SK-N-SH (cell line): ENCODE results near the gene TTC9. TPM values are rescaled to one million over a fixed set of nuclear protein-coding genes. Genes with fewer than 3 reads are reported as not detected.

Source experiments
- CTCF ChIA-PET: fragments of 300-600, 350-600 bp; formaldehyde crosslinking; extraction: SDS; loops from one replicate; lab custom pipeline; 2021; lab: Yijun Ruan, JAX
- POLR2A ChIA-PET: fragments of 350-600 bp; sonication (Branson Sonifier 250); formaldehyde crosslinking; extraction: SDS; loops from one replicate; lab custom pipeline; 2020; ENCODE audit warnings: antibody characterized with exemption, inconsistent platforms; lab: Yijun Ruan, JAX
- DNase-seq: peaks from one replicate; pipeline ENCODE4 v3.0.0; 2012
- H2AFZ ChIP-seq: fragments of 200-600 bp; sonication (generic); 2 replicates; pipeline ENCODE4 v1.8.1; 2016; ENCODE audit warnings: antibody characterized with exemption, mild to moderate bottlenecking, low read depth
- H3F3A ChIP-seq: fragments of 200-600 bp; sonication (generic); replicated peaks from 2 replicates; pipeline ENCODE3; 2016; ENCODE audit warnings: antibody characterized with exemption, mild to moderate bottlenecking; ENCODE audit not compliant: insufficient read depth
- H3K27ac ChIP-seq, 2 experiments: fragments of 200-500 bp in 1 of 2; fragments of 200-600 bp in 1 of 2; sonication (Bioruptor generic) in 1 of 2; sonication (generic), shearing (Covaris generic) in 1 of 2; 2 replicates each; pipeline versions ENCODE4 v1.5.1 to v1.6.1; 2014 to 2016; ENCODE audit warnings: low read depth in 2 of 2, inconsistent platforms in 1 of 2, low read length in 1 of 2, mild to moderate bottlenecking in 1 of 2, mixed read lengths in 1 of 2
- H3K27me3 ChIP-seq: fragments of 200-600 bp; sonication (generic), shearing (Covaris generic); 2 replicates; pipeline ENCODE4 v1.6.1; 2016; ENCODE audit warnings: mixed run types; ENCODE audit not compliant: insufficient read depth
- H3K36me3 ChIP-seq, 2 experiments: fragments of 200-500 bp in 1 of 2; fragments of 200-600 bp in 1 of 2; sonication (Bioruptor generic) in 1 of 2; sonication (generic) in 1 of 2; replicated peaks in 1 of 2; 2 replicates each; pipeline versions ENCODE3 to v1.5.1; 2014 to 2016; ENCODE audit warnings: low read length in 1 of 2, mild to moderate bottlenecking in 1 of 2; ENCODE audit not compliant: insufficient read depth in 2 of 2, control insufficient read depth in 1 of 2
- H3K4me1 ChIP-seq, 2 experiments: fragments of 200-500 bp in 1 of 2; fragments of 200-600 bp in 1 of 2; sonication (Bioruptor generic) in 1 of 2; sonication (generic), shearing (Covaris generic) in 1 of 2; 2 replicates each; pipeline versions ENCODE4 v1.5.1 to v1.6.1; 2014 to 2016; ENCODE audit warnings: low read depth in 1 of 2, low read length in 1 of 2, mixed run types in 1 of 2; ENCODE audit not compliant: insufficient read depth in 2 of 2, control insufficient read depth in 1 of 2
- H3K4me2 ChIP-seq: fragments of 200-600 bp; sonication (generic), shearing (Covaris generic); 2 replicates; pipeline ENCODE4 v1.6.1; 2017; ENCODE audit warnings: mixed run types
- H3K4me3 ChIP-seq, 2 experiments: fragments of 200-500 bp in 1 of 2; fragments of 200-600 bp in 1 of 2; sonication (Bioruptor generic) in 1 of 2; sonication (generic), shearing (Covaris generic) in 1 of 2; 2 replicates each; pipeline versions ENCODE4 v1.5.1 to v1.8.1; 2014 to 2016; ENCODE audit warnings: low read depth in 2 of 2, inconsistent platforms in 1 of 2, low read length in 1 of 2, mild to moderate bottlenecking in 1 of 2, mixed read lengths in 1 of 2, moderate library complexity in 1 of 2
- H3K79me2 ChIP-seq: fragments of 200-600 bp; sonication (generic); 2 replicates; pipeline ENCODE4 v1.8.1; 2017; ENCODE audit warnings: mild to moderate bottlenecking; ENCODE audit not compliant: insufficient read depth
- H3K9ac ChIP-seq: fragments of 200-600 bp; sonication (generic); 2 replicates; pipeline ENCODE4 v1.6.1; 2017; ENCODE audit warnings: mixed run types
- H3K9me2 ChIP-seq: fragments of 200-600 bp; sonication (generic); 2 replicates; pipeline ENCODE4 v1.6.1; 2017; ENCODE audit warnings: mixed run types
- H3K9me3 ChIP-seq: fragments of 200-600 bp; sonication (generic); 2 replicates; pipeline ENCODE4 v1.6.1; 2017; ENCODE audit warnings: mixed run types, mild to moderate bottlenecking, moderate library complexity
- H4K20me1 ChIP-seq: fragments of 200-600 bp; sonication (generic); 2 replicates; pipeline ENCODE4 v1.6.1; 2017; ENCODE audit warnings: mild to moderate bottlenecking, mixed run types; ENCODE audit not compliant: insufficient read depth
- CTCF ChIP-seq: fragments of 200-600 bp; sonication (generic); IDR thresholded peaks from 2 replicates; pipeline ENCODE4 v1.6.1; 2017; ENCODE audit warnings: antibody characterized with exemption, mild to moderate bottlenecking, moderate library complexity
- ELF1 ChIP-seq: IDR thresholded peaks from 2 replicates; pipeline ENCODE4 v1.4.0; 2012
- EZH2phosphoT487 ChIP-seq: fragments of 200-600 bp; sonication (generic); IDR thresholded peaks from 2 replicates; pipeline ENCODE4 v1.6.1; 2017; ENCODE audit warnings: low read depth, mixed run types, mild to moderate bottlenecking, antibody characterized with exemption, moderate library complexity, borderline replicate concordance
- GABPA ChIP-seq: IDR thresholded peaks from 2 replicates; pipeline ENCODE4 v1.4.0; 2012; ENCODE audit warnings: low read depth, mild to moderate bottlenecking
- GATA2 ChIP-seq: sonication (generic); formaldehyde crosslinking; IDR thresholded peaks from 2 replicates; pipeline ENCODE4 v1.5.0; 2020; ENCODE audit warnings: mild to moderate bottlenecking, missing genetic modification reagents
- IRF3 ChIP-seq: fragments of 150-350 bp; IDR thresholded peaks from 2 replicates; pipeline ENCODE4 v1.6.1; 2016; ENCODE audit warnings: mild to moderate bottlenecking, low read depth, low read length
- MEF2A ChIP-seq: IDR thresholded peaks from 2 replicates; pipeline ENCODE4 v1.4.0; 2012; ENCODE audit warnings: low read depth, borderline replicate concordance
- NFIC ChIP-seq: IDR thresholded peaks from 2 replicates; pipeline ENCODE4 v1.4.0; 2012; ENCODE audit warnings: borderline replicate concordance
- PBX3 ChIP-seq: IDR thresholded peaks from 2 replicates; pipeline ENCODE4; 2012
- RCOR1 ChIP-seq: fragments of 150-350 bp; IDR thresholded peaks from 2 replicates; pipeline ENCODE4 v1.6.1; 2017; ENCODE audit warnings: antibody characterized with exemption, low read length
- RXRA ChIP-seq: IDR thresholded peaks from 2 replicates; pipeline ENCODE4 v1.4.0; 2012; ENCODE audit warnings: low read depth, mild to moderate bottlenecking, borderline replicate concordance
- SIN3A ChIP-seq: IDR thresholded peaks from 2 replicates; pipeline ENCODE4 v1.6.1; 2012; ENCODE audit warnings: low read depth, mild to moderate bottlenecking, low read length, moderate library complexity, borderline replicate concordance
- USF1 ChIP-seq: IDR thresholded peaks from 2 replicates; pipeline ENCODE4 v1.4.0; 2012; ENCODE audit warnings: low read depth, borderline replicate concordance
- WGBS: methylation state at CpG from one replicate; pipeline ENCODE4 v1.1.6; 2017; ENCODE audit warnings: low lambda C conversion rate; 5-methylcytosine and 5-hydroxymethylcytosine counted together
- polyA plus RNA-seq, 3 experiments: library from polyadenylated mRNA; depleted of rRNA; stranded (reverse); fragments of >200 nt; gene quantifications; 2 replicates each; pipeline ENCODE4 v1.2.3, GENCODE V29; 2012

TTC9 gene
- polyA plus RNA-seq, 1 of the 3 experiments (the other 2 are of a cell fraction) = 0.33 TPM

GRCh38 chr14:70616646-70617045 is 25.1 kb upstream of the TTC9 start:
- ChIA-PET POLR2A (no interaction called here), CTCF (no interaction called here)
- no peak for DNase-seq
- Histone ChIP-seq H3K4me3 (no peak overlapping the region), H3K4me1 (no peaks in the 10 kb centered on the region), H2AFZ (no peak overlapping the region), H3K9me3 (no peaks in the 10 kb centered on the region), H3K79me2 (no peaks in the 10 kb centered on the region), H3K27me3 (no peaks in the 10 kb centered on the region), H3F3A (no peaks in the 10 kb centered on the region), H3K27ac (no peak overlapping the region), H3K4me2 (no peak overlapping the region), H3K36me3 (no peaks in the 10 kb centered on the region), H4K20me1 (no peaks in the 10 kb centered on the region), H3K9me2 (no peaks in the 10 kb centered on the region), H3K9ac (no peak overlapping the region)
- 77% methylated on average over 3 of the region's 3 CpGs for WGBS
- TF ChIP-seq EZH2phosphoT487 (no peak), GABPA (no peak), ELF1 (no peak), IRF3 (no peak), PBX3 (no peak), SIN3A (no peak), RXRA (no peak), RCOR1 (no peak), USF1 (no peak), GATA2 (CRISPR knock-in tag) (no peak), NFIC (no peak)

GRCh38 chr14:70618314-70618713 is 23.4 kb upstream of the TTC9 start:
- H3F3A ChIP-seq = no peaks in the 10 kb centered on the region
- DNase-seq = no peak
- TF ChIP-seq MEF2A (no peak), CTCF (no peak)
- no peaks in the 10 kb centered on the region for H3K9me3 ChIP-seq
- no peaks in the 10 kb centered on the region for H3K4me1 ChIP-seq
- no peak overlapping the region for H2AFZ ChIP-seq
- no peak overlapping the region for H3K9ac ChIP-seq
- ChIA-PET CTCF (interaction anchor here (0.9 kb wide), 1 partner anchor 199 kb away, joined by 4 read pairs; no protein-coding TSS in a partner anchor), POLR2A (no interaction called here)
- no peak overlapping the region for H3K4me3 ChIP-seq
- no peak overlapping the region for H3K4me2 ChIP-seq
- no peaks in the 10 kb centered on the region for H3K9me2 ChIP-seq
- H3K27me3 ChIP-seq = no peaks in the 10 kb centered on the region
- WGBS = 30% methylated on average over 2 of the region's 2 CpGs
- H3K27ac ChIP-seq = no peak overlapping the region
- no peaks in the 10 kb centered on the region for H4K20me1 ChIP-seq
- no peaks in the 10 kb centered on the region for H3K36me3 ChIP-seq
- H3K79me2 ChIP-seq = no peaks in the 10 kb centered on the region
